Heart right ventricle (tissue), 16 donors: ENCODE results near the gene AFG1L. TPM values are rescaled to one million over a fixed set of nuclear protein-coding genes. Genes with fewer than 3 reads are reported as not detected.
A peak's percentile ranks its signal among the peaks of the same experiment; 100 is the strongest.
"Not testable (repeated sequence)": the region's sequence is repeated elsewhere in the genome, so short reads cannot be mapped to it uniquely, and the experiment has no call there.

Experiments used
- ATAC-seq, 8 donors: fragments of 200-7000 bp; cut with Tn5 transposase; one replicate each; pipeline ENCODE4 v1.9.1; 2020; ENCODE audit warnings: mild to moderate bottlenecking in 8 of 8, moderate library complexity in 8 of 8, moderate number of reproducible peaks in 1 of 8
- DNase-seq, 2 donors: peaks; one replicate each; pipeline ENCODE4 v3.0.0-alpha.2; 2020
- H3K27ac ChIP-seq, 10 donors: fragments of 200-600 bp; sonication (generic) in 2 of 10; one replicate each; pipeline versions ENCODE4 v1.5.0 to v1.8.0; 2020 to 2022; ENCODE audit warnings: mild to moderate bottlenecking in 3 of 10
- H3K27me3 ChIP-seq, 7 donors: fragments of 200-600 bp; one replicate each; pipeline ENCODE4 v1.8.0; 2021 to 2022; ENCODE audit warnings: mild to moderate bottlenecking in 2 of 7
- H3K36me3 ChIP-seq, 9 donors: fragments of 200-600 bp; sonication (generic) in 1 of 9; one replicate each; pipeline versions ENCODE4 v1.5.0 to v1.8.0; 2020 to 2022; ENCODE audit warnings: mild to moderate bottlenecking in 2 of 9
- H3K4me1 ChIP-seq, 9 donors: fragments of 200-600 bp; sonication (generic) in 1 of 9; one replicate each; pipeline versions ENCODE4 v1.5.0 to v1.8.0; 2020 to 2022; ENCODE audit warnings: mild to moderate bottlenecking in 4 of 9
- H3K4me3 ChIP-seq, 10 donors: fragments of 200-600 bp; sonication (generic) in 2 of 10; one replicate each; pipeline versions ENCODE4 v1.5.0 to v1.8.0; 2020 to 2022; ENCODE audit warnings: mild to moderate bottlenecking in 7 of 10, moderate library complexity in 2 of 10
- H3K9me3 ChIP-seq, 11 donors: fragments of 200-600 bp in 10 of 11; sonication (generic) in 2 of 11; one replicate each; pipeline versions ENCODE4 v1.5.0 to v1.8.0; 2013 to 2022; ENCODE audit warnings: mild to moderate bottlenecking in 2 of 11, control low read depth in 1 of 11, moderate library complexity in 1 of 11
- CTCF ChIP-seq, 9 donors: fragments of 200-600 bp; sonication (generic) in 2 of 9; IDR thresholded peaks; one replicate each; pipeline versions ENCODE4 v1.5.0 to v1.8.0; 2021 to 2022; ENCODE audit warnings: antibody characterized with exemption in 9 of 9, mild to moderate bottlenecking in 5 of 9, moderate library complexity in 1 of 9
- WGBS, 2 donors: extraction: QIAGEN DNeasy Blood & Tissue Kit; methylation state at CpG; one replicate each; pipeline ENCODE4 v1.1.7; 2013; ENCODE audit warnings: inconsistent platforms in 1 of 2; 5-methylcytosine and 5-hydroxymethylcytosine counted together
- intact Hi-C, 10 donors: fragments of 100-400 bp; cut with DNase I; formaldehyde crosslinking; loops; one replicate each; pipeline versions ENCODE4 v1.11.1 to v1.14.2; 2022
- polyA plus RNA-seq, 2 donors: library from polyadenylated mRNA; stranded (reverse); fragments of 200-250 nt; gene quantifications; one replicate each; pipeline ENCODE4 v1.2.3, GENCODE V29; 2013
- total RNA-seq, 10 donors: library from RNA; stranded (reverse); fragmentation: NEBNext Ultra II Directional in 3 of 10; extraction: Animal tissue kit (Norgen Biotek cat#: 25700) in 3 of 10; gene quantifications; one replicate each; pipeline versions ENCODE4 v1.2.1 to v1.2.4, GENCODE V29; 2021 to 2023
- donor health status: Arrhythmogenic right ventricular cardiomyopathy.
- donor health status: ischemic (EF 13 %, LVEDD 7.1; RV severe dilation, severe dysfunction).
- donor health status: healthy with polysubstance abuse.
- donor health status: DM: no; HTN: yes; CAD: no.
- donor health status: DM: no; HTN: no; CAD: no.
- donor health status: ischemic (EF 25% LVEDD 6.9; RV normal size, moderate dysfunction).
- donor health status: ischemic (EF 25% LVEDD 5.7; RV mildly dilated, moderate dysfunction).
- donor health status: healthy.
- donor health status: DM: yes; HTN: yes; CAD: no.
- donor health status: Ischemic cardiomyopathy.
- donor health status: ischemic (EF 35%, LVEDD 5.7; RV mildly dilated, moderate dysfunction).
- donor health status: nonischemic (EF 11% LVEDD 7.7; RV severe dilation, severe dysfunction).
- donor health status: DM: yes; HTN: yes; CAD: no.
- donor health status: PGD.
- donor health status: ischemic (EF 29% LVEDD 5.4; RV normal size, mild dysfunction).
- donor health status: nonischemic (EF 23%, LVEDD 6.1; RV moderate dilation, normal function).

Gene AFG1L
- total and polyA plus RNA-seq, 12 donors, result 1.9 to 18.8 (median 12.8) TPM

- DNase-seq (no peak), ATAC-seq (no peak)
- Histone ChIP-seq H3K36me3 (no peaks in the 10 kb centered on the region), H3K9me3 (no peaks in the 10 kb centered on the region), H3K27ac (peak overlapping the region in 1 of 10 donors; percentile 2), H3K4me3 (no peak overlapping the region), H3K4me1 (peaks cover 0 to 6% (median 0%) of the 10 kb centered on the region in 9 donors), H3K27me3 (no peaks in the 10 kb centered on the region)
- no peak for TF ChIP-seq CTCF (IDR thresholded peaks at IDR 0.05)
- intact Hi-C loops, result no loop called here
Observed at GRCh38 chr6:108441141-108441540, 146.3 kb downstream of the AFG1L start.

GRCh38 chr6:108442770-108443520 is 148.1 kb downstream of the AFG1L start:
- H3K27ac ChIP-seq, result no peak overlapping the region
- no peaks in the 10 kb centered on the region for H3K27me3 ChIP-seq
- no peaks in the 10 kb centered on the region for H3K36me3 ChIP-seq
- H3K4me1 ChIP-seq, result peaks cover 0 to 14% (median 3%) of the 10 kb centered on the region in 9 donors
- WGBS, 2 donors, result 76 to 93% methylated on average over 2 of the region's 2 CpGs
- no peak for TF ChIP-seq CTCF (IDR thresholded peaks at IDR 0.05)
- no peak for DNase-seq
- ATAC-seq, result peak in 1 of 8 donors; percentile 47
- intact Hi-C loops, result no loop called here
- H3K4me3 ChIP-seq, result no peak overlapping the region
- no peaks in the 10 kb centered on the region for H3K9me3 ChIP-seq

- ATAC-seq (no peak), DNase-seq (no peak)
- Histone ChIP-seq H3K36me3 (no peaks in the 10 kb centered on the region), H3K27me3 (no peaks in the 10 kb centered on the region), H3K4me3 (no peak overlapping the region), H3K9me3 (no peaks in the 10 kb centered on the region), H3K4me1 (peaks cover 0 to 19% (median 0%) of the 10 kb centered on the region in 9 donors), H3K27ac (peak overlapping the region in 1 of 10 donors; percentile 3)
- 91 to 93% methylated on average over 3 of the region's 3 CpGs for WGBS, 2 donors
- peak in 1 of 9 donors; percentile 4 for TF ChIP-seq CTCF (IDR thresholded peaks at IDR 0.05)
- intact Hi-C loops, result no loop called here
Observed at GRCh38 chr6:108446629-108447150, 151.8 kb downstream of the AFG1L start.

- intact Hi-C loops, result no loop called here
- Histone ChIP-seq H3K4me3 (no peak overlapping the region), H3K4me1 (peaks cover 2 to 37% (median 13%) of the 10 kb centered on the region in 9 donors), H3K27me3 (no peaks in the 10 kb centered on the region), H3K27ac (peak overlapping the region in 2 of 10 donors; percentile 15 to 18), H3K9me3 (no peaks in the 10 kb centered on the region), H3K36me3 (no peaks in the 10 kb centered on the region)
- ATAC-seq, result no peak
- TF ChIP-seq CTCF (IDR thresholded peaks at IDR 0.05), result no peak
- no peak for DNase-seq
- WGBS, 2 donors, result 73 to 82% methylated on average over 1 of the region's 1 CpG
Observed at GRCh38 chr6:108448481-108448880, 153.6 kb downstream of the AFG1L start.

- 88% methylated on average over 1 of the region's 1 CpG; no CpG with 5 or more reads in 1 of the 2 donors for WGBS, 2 donors
- DNase-seq, H3K9me3 ChIP-seq, ATAC-seq, intact Hi-C loops, H3K27me3 ChIP-seq, H3K27ac ChIP-seq, H3K36me3 ChIP-seq, H3K4me3 ChIP-seq: not testable (repeated sequence)
- H3K4me1 ChIP-seq, result peaks cover 2 to 50% (median 22%) of the 10 kb centered on the region in 9 donors
Observed at GRCh38 chr6:108449717-108450116, 154.9 kb downstream of the AFG1L start.
